CD4-positive, alpha-beta T cell (primary cell): ENCODE results near the gene SLC12A1. TPM values are rescaled to one million over a fixed set of nuclear protein-coding genes. Genes with fewer than 3 reads are reported as not detected.

Experiments
- ATAC-seq: fragments of 200-7000 bp; cut with Tn5 transposase; one replicate; pipeline ENCODE4 v1.10.0; 2022; ENCODE audit warnings: mild to moderate bottlenecking; ENCODE audit not compliant: poor library complexity
- CTCF ChIA-PET: fragments of 350-600 bp; sonication (Branson Sonifier 250); formaldehyde crosslinking; loops from one replicate; lab custom pipeline; 2021; ENCODE audit warnings: antibody characterized with exemption, inconsistent platforms; lab: Charles Lee
- POLR2A ChIA-PET: fragments of 350-600 bp; sonication (Branson Sonifier 250); formaldehyde crosslinking; loops from one replicate; lab custom pipeline; 2021; ENCODE audit warnings: antibody characterized with exemption, inconsistent platforms; lab: Charles Lee
- DNase-seq, 14 experiments: peaks; one replicate each; pipeline ENCODE4 v3.0.0-alpha.2; 2013 to 2020; ENCODE audit warnings: mixed read lengths in 2 of 14
- H3K27ac ChIP-seq, 2 donors: one replicate each; pipeline versions ENCODE4 v1.5.1 to v1.7.0; 2013; ENCODE audit warnings: low read length in 2 of 2, low read depth in 1 of 2, mild to moderate bottlenecking in 1 of 2
- H3K27me3 ChIP-seq, 2 experiments: 1 replicate in 1 of 2; 2 replicates in 1 of 2; pipeline versions ENCODE4 v1.6.1 to v1.7.0; 2013; ENCODE audit warnings: low read length in 2 of 2, control low read depth in 1 of 2, mild to moderate bottlenecking in 1 of 2, moderate library complexity in 1 of 2; ENCODE audit not compliant: insufficient read depth in 2 of 2, control insufficient read depth in 1 of 2
- H3K36me3 ChIP-seq: one replicate; pipeline ENCODE4 v1.6.1; 2013; ENCODE audit warnings: low read length, control low read depth; ENCODE audit not compliant: insufficient read depth
- H3K4me1 ChIP-seq: one replicate; pipeline ENCODE4 v1.6.1; 2013; ENCODE audit warnings: low read length, control low read depth; ENCODE audit not compliant: insufficient read depth
- H3K4me3 ChIP-seq: one replicate; pipeline ENCODE4 v1.5.1; 2013; ENCODE audit warnings: mild to moderate bottlenecking, low read length, moderate library complexity
- H3K9me3 ChIP-seq, 2 experiments: 1 replicate in 1 of 2; 2 replicates in 1 of 2; pipeline versions ENCODE4 v1.6.1 to v1.7.0; 2013; ENCODE audit warnings: low read length in 2 of 2, mild to moderate bottlenecking in 2 of 2, control low read depth in 1 of 2, moderate library complexity in 1 of 2; ENCODE audit not compliant: control insufficient read depth in 1 of 2, insufficient read depth in 1 of 2
- H3K27ac Mint-ChIP-seq: one replicate; pipeline ENCODE4 v1.8.0; 2020; ENCODE audit warnings: mixed read lengths
- H3K27me3 Mint-ChIP-seq: one replicate; pipeline ENCODE4 v1.8.0; 2021; ENCODE audit warnings: mixed read lengths
- H3K36me3 Mint-ChIP-seq: one replicate; pipeline ENCODE4 v1.8.0; 2021; ENCODE audit warnings: low read depth, mixed read lengths
- H3K4me1 Mint-ChIP-seq: one replicate; pipeline ENCODE4 v1.8.0; 2021; ENCODE audit warnings: low read depth, mixed read lengths
- H3K4me3 Mint-ChIP-seq: one replicate; pipeline ENCODE4 v1.8.0; 2020; ENCODE audit warnings: mild to moderate bottlenecking, mixed read lengths
- H3K9me3 Mint-ChIP-seq: one replicate; pipeline ENCODE4 v1.8.0; 2020; ENCODE audit warnings: mixed read lengths
- CTCF ChIP-seq: fragments of 200-600 bp; IDR thresholded peaks from one replicate; pipeline ENCODE4 v1.8.0; 2022; ENCODE audit warnings: antibody characterized with exemption, mild to moderate bottlenecking
- intact Hi-C, 2 experiments: fragments of 100-400 bp; cut with DNase I in 1 of 2; cut with micrococcal nuclease in 1 of 2; formaldehyde crosslinking; loops; one replicate each; pipeline versions ENCODE4 v1.15.1 to v1.9.0; 2023 to 2025; cut with DNase I, micrococcal nuclease
- total RNA-seq, 174 experiments: library from RNA in 2 of 174; stranded (reverse) in 2 of 174; gene quantifications; one replicate each; pipeline ENCODE4 v1.2.3 and lab custom pipeline; 2021 to 2026

Gene SLC12A1
- total RNA-seq, 2 experiments from 2014 or later = not detected

GRCh38 chr15:48177383-48177765 is 28.7 kb upstream of the SLC12A1 start:
- DNase-seq = peak in 3 of 14 experiments; percentile 56 to 58 (median 57)
- H3K27ac Mint-ChIP-seq = peak overlapping the region; percentile 87
- no peaks in the 10 kb centered on the region for H3K9me3 Mint-ChIP-seq
- H3K36me3 Mint-ChIP-seq = peaks cover 11% of the 10 kb centered on the region
- peaks cover 9% of the 10 kb centered on the region for H3K27me3 Mint-ChIP-seq
- peak; percentile 60 for ATAC-seq
- Histone ChIP-seq H3K27me3 (peaks cover 3 to 5% of the 10 kb centered on the region in 2 experiments), H3K4me3 (peak overlapping the region; percentile 55), H3K4me1 (peaks cover 3% of the 10 kb centered on the region), H3K36me3 (no peaks in the 10 kb centered on the region), H3K27ac (no peak overlapping the region), H3K9me3 (no peaks in the 10 kb centered on the region)
- peaks cover 31% of the 10 kb centered on the region for H3K4me1 Mint-ChIP-seq
- no peak for TF ChIP-seq CTCF
- intact Hi-C loops = no loop called here
- ChIA-PET CTCF (no interaction called here), POLR2A (interaction anchor here (0.8 to 2.2 kb wide), 4 partner anchors 9 to 1444 kb away, joined by 3 to 10 read pairs (median 5); partner anchors contain the start of genes DTWD1, DUT and FAM227B)
- H3K4me3 Mint-ChIP-seq = peak overlapping the region; percentile 99

GRCh38 chr15:48177766-48178647 is 28.1 kb upstream of the SLC12A1 start, which contains the start of gene MYEF2:
TSS of gene MYEF2 (minus strand) at chr15:48178295. CDS start at chr15:48178237, 58 bp downstream.
- Mint-ChIP-seq H3K4me1 (peaks cover 31% of the 10 kb centered on the region), H3K27ac (peak within 1 kb of the TSS; percentile 87), H3K27me3 (peaks cover 14% of the 10 kb centered on the region), H3K9me3 (no peaks in the 10 kb centered on the region), H3K4me3 (peak within 1 kb of the TSS; percentile 99), H3K36me3 (peaks cover 11% of the 10 kb centered on the region)
- H3K36me3 ChIP-seq = no peaks in the 10 kb centered on the region
- H3K27me3 ChIP-seq = peaks cover 5 to 7% of the 10 kb centered on the region in 2 experiments
- no peaks in the 10 kb centered on the region for H3K9me3 ChIP-seq
- H3K4me1 ChIP-seq = peaks cover 3% of the 10 kb centered on the region
- ATAC-seq = peak; percentile 78
- peak within 1 kb of the TSS; percentile 55 for H3K4me3 ChIP-seq
- H3K27ac ChIP-seq = no peak within 1 kb of the TSS
- peak; percentile 27 to 80 (median 56) for DNase-seq
- intact Hi-C loops = no loop called here
- POLR2A ChIA-PET = interaction anchor here (0.8 to 2.2 kb wide), 4 partner anchors 10 to 1443 kb away, joined by 3 to 10 read pairs (median 5); partner anchors contain the start of genes DTWD1, DUT and FAM227B
- CTCF ChIA-PET = no interaction called here
- TF ChIP-seq CTCF = no peak

GRCh38 chr15:48178648-48178931 is 27.5 kb upstream of the SLC12A1 start:
- H3K27ac Mint-ChIP-seq = no peak overlapping the region
- ChIA-PET POLR2A (interaction anchor here (1.1 to 2.2 kb wide), 2 partner anchors 153 to 1442 kb away, joined by 4 to 10 read pairs; partner anchors contain the start of genes DTWD1, DUT and FAM227B), CTCF (no interaction called here)
- ATAC-seq = no peak
- Histone ChIP-seq H3K27ac (no peak overlapping the region), H3K4me3 (peak overlapping the region; percentile 55), H3K27me3 (peaks cover 5 to 8% of the 10 kb centered on the region in 2 experiments), H3K9me3 (no peaks in the 10 kb centered on the region), H3K4me1 (peaks cover 3% of the 10 kb centered on the region), H3K36me3 (no peaks in the 10 kb centered on the region)
- peaks cover 31% of the 10 kb centered on the region for H3K4me1 Mint-ChIP-seq
- intact Hi-C loops = no loop called here
- DNase-seq = no peak
- no peaks in the 10 kb centered on the region for H3K9me3 Mint-ChIP-seq
- H3K36me3 Mint-ChIP-seq = peaks cover 11% of the 10 kb centered on the region
- peak overlapping the region; percentile 76 for H3K4me3 Mint-ChIP-seq
- H3K27me3 Mint-ChIP-seq = peaks cover 19% of the 10 kb centered on the region
- no peak for TF ChIP-seq CTCF
